BE2C (cell line): ENCODE data around the gene MLXIP.
A peak's percentile ranks its signal among the peaks of the same experiment; 100 is the strongest.
"Not testable (repeated sequence)": the region's sequence is repeated elsewhere in the genome, so short reads cannot be mapped to it uniquely, and the experiment has no call there.

Experiments
- DNase-seq: peaks from one replicate; pipeline ENCODE4 v3.0.0-alpha.2; 2020
- H3K27me3 ChIP-seq: fragments of 250-450 bp; sonication (Bioruptor Pico); 2 replicates; pipeline ENCODE4 v1.5.1; 2020; ENCODE audit warnings: mild to moderate bottlenecking
- H3K36me3 ChIP-seq: fragments of 250-450 bp; sonication (Bioruptor Pico); 2 replicates; pipeline ENCODE4 v1.5.1; 2020; ENCODE audit warnings: mild to moderate bottlenecking
- H3K4me1 ChIP-seq: fragments of 250-450 bp; sonication (Bioruptor Pico); 2 replicates; pipeline ENCODE4 v1.5.1; 2020
- H3K4me3 ChIP-seq: 2 replicates; pipeline ENCODE4 v1.5.1; 2011; ENCODE audit warnings: low read depth, low read length
- H3K9me3 ChIP-seq: fragments of 250-450 bp; sonication (Bioruptor Pico); 2 replicates; pipeline ENCODE4 v1.5.1; 2020
- TF ChIP-seq, protein P1 (sequence below): IDR thresholded peaks from 2 replicates; pipeline ENCODE4 v1.5.1; 2012; ENCODE audit warnings: mild to moderate bottlenecking, low read depth, low read length

MLXIP gene

DNA sequence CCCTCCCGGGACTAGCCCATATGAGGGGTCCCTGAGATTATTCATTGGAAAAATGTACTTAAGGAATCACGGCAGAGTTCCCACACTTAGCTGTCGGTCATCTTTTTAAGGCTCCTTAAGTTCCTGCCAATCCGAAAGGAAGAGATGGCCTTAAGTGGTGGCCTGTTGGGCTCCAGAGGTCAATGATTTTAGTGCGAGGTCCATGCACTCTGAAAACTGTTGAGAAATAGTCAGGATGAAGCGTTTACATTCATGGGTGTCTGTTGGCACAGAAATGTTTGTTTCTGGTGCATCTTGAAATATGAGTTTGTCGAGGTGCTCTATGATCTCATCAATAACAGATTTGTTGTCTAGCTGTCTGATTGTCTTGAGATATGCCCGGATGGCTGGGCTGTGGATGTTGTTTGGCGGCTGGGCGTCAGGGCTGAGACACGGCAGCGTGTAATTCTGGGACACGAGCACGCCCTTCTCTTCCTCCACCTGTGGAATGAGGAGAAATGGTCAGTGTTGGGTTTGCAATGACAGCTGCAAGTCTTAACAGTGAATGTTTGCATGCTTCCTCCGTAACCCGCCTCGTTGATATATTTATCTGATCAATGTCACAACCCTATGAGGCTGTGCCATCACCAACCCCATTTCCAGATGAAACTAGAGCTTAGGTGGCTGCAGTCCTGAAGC lies 93.8 kb downstream of the MLXIP start:
- no peak for DNase-seq
- TF ChIP-seq, protein P1, sequence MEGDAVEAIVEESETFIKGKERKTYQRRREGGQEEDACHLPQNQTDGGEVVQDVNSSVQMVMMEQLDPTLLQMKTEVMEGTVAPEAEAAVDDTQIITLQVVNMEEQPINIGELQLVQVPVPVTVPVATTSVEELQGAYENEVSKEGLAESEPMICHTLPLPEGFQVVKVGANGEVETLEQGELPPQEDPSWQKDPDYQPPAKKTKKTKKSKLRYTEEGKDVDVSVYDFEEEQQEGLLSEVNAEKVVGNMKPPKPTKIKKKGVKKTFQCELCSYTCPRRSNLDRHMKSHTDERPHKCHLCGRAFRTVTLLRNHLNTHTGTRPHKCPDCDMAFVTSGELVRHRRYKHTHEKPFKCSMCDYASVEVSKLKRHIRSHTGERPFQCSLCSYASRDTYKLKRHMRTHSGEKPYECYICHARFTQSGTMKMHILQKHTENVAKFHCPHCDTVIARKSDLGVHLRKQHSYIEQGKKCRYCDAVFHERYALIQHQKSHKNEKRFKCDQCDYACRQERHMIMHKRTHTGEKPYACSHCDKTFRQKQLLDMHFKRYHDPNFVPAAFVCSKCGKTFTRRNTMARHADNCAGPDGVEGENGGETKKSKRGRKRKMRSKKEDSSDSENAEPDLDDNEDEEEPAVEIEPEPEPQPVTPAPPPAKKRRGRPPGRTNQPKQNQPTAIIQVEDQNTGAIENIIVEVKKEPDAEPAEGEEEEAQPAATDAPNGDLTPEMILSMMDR: no peak
- Histone ChIP-seq H3K4me3 (no peak overlapping the region), H3K4me1 (no peaks in the 10 kb centered on the region), H3K36me3 (no peaks in the 10 kb centered on the region), H3K27me3 (no peaks in the 10 kb centered on the region), H3K9me3 (no peaks in the 10 kb centered on the region; the same call in 1 of the 2 replicates)

DNA sequence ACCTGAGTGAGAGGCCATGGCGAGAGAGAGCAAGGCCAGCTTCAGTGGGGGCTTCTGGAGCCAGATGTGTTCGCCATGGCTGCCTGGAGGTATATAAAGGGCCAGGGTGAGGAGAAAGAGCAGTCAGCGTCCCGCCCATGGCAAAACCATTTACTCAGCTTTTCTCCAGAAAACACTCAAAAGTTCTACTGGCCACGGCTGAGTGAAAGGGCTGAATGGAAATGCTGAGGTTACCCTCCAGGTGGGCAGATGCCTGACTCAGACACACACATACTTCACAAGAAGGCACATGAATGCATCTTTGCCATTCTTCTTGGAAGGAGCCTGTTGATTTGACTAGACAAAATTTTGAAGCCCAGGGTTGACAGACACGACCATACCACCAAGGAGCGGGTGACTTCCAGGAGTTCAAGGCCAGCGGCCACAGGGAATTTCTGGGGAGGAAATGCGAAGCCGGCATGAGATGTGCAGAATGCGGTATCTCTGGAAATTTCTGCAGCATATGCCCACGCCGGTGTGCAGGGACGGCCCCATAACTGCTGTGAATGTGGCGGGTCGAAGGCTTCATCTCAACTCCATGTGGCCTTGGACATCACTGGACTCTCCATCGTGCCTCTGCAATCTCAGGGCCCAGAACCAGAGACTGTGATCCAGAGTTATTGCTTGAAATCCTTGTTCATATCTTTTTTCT lies 95.7 kb downstream of the MLXIP start, which contains the start of gene IL31:
Gene IL31, minus strand, starts transcription at position 67 of the 691 bp plus-strand sequence. Its CDS starts 49 bp downstream, at position 18.
- H3K4me3 ChIP-seq: no peak within 1 kb of the TSS
- DNase-seq: no peak
- TF ChIP-seq, protein P1: no peak
- no peaks in the 10 kb centered on the region for H3K27me3 ChIP-seq
- no peaks in the 10 kb centered on the region for H3K4me1 ChIP-seq
- no peaks in the 10 kb centered on the region for H3K36me3 ChIP-seq
- H3K9me3 ChIP-seq: no peaks in the 10 kb centered on the region; the same call in 1 of the 2 replicates

DNA sequence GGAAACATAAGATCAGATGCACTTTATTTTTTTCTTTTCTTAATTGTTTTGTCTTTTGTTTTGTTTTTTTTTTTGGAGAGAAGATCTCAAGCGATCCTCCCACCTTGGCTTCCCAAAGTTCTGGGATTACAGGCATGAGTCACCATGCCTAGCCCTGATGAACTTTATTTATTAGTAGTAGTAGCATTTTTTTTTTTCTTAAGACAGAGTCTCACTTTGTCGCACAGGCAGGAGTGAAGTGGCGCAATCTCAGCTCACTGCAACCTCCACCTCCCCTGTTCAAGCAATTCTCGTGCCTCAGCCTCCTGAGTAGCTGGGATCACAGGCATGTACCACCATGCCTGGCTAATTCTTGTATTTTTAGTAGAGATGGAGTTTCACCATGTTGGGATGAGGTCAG lies 97.9 kb downstream of the MLXIP start:
- H3K27me3 ChIP-seq, H3K4me1 ChIP-seq, DNase-seq, H3K9me3 ChIP-seq, H3K4me3 ChIP-seq, H3K36me3 ChIP-seq: not testable (repeated sequence)

DNA sequence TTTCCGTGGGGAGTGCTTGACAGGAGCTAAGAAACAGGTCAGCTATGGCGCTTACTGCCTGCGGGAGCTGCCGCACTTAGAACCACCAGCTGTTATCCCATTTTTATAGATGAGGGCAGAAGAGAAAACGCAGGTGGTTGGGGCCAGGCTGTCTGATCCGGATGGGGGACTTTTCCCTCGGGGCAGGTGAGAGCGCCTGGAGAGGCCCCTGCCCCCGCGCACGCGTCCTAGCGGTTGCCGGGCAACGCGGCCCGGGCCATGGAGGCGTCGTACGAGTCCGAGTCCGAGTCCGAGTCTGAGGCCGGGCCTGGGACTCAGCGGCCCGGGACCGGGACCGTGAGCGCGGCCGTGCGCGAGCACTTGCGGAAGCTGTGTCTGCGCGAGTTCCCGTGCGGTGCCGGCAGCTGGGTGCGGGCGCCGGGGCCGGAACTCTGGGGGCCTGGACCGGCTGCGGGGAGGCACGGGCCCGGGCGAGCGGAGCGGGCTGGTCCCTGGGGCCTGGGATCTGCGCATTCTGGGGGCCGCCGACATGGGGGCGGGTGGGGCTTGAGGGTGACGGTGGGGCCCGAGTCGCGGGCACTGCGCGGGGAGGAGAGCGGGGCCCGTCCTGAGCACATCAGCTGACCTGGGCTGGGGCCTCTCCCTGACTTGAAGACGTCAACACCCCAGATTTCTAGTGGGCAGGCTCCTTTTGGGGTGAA lies 104.5 kb downstream of the MLXIP start, which contains the start of gene LRRC43:
Gene LRRC43, plus strand, starts transcription at position 237 of the 701 bp plus-strand sequence. Its CDS starts 22 bp downstream, at position 259.
- H3K9me3 ChIP-seq: no peaks in the 10 kb centered on the region
- H3K27me3 ChIP-seq: no peaks in the 10 kb centered on the region
- H3K4me3 ChIP-seq: peak within 1 kb of the TSS; percentile 51
- TF ChIP-seq, protein P1: no peak
- no peaks in the 10 kb centered on the region for H3K36me3 ChIP-seq
- H3K4me1 ChIP-seq: no peaks in the 10 kb centered on the region
- DNase-seq: peak; percentile 82

DNA sequence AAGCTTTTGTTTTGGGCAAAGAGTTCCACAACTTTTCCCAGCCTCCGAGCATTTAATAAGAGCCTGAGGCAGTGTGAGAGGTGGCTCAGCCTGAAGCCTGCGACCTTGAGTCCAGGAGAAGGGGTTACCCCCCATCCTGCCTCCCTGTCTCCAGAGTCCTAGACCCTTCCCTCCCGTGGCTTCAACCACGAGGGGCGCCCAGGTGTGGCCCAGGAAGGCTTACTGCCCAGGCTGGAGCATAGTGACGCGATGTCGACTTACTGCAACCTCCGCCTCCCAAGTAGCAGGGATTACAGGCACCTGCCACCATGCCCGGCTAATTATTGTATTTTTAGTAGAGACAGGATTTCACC lies 105.0 kb downstream of the MLXIP start:
- Histone ChIP-seq H3K36me3 (no peaks in the 10 kb centered on the region), H3K9me3 (no peaks in the 10 kb centered on the region), H3K4me3 (no peak overlapping the region), H3K27me3 (no peaks in the 10 kb centered on the region), H3K4me1 (no peaks in the 10 kb centered on the region)
- no peak for DNase-seq
- TF ChIP-seq, protein P1: no peak

DNA sequence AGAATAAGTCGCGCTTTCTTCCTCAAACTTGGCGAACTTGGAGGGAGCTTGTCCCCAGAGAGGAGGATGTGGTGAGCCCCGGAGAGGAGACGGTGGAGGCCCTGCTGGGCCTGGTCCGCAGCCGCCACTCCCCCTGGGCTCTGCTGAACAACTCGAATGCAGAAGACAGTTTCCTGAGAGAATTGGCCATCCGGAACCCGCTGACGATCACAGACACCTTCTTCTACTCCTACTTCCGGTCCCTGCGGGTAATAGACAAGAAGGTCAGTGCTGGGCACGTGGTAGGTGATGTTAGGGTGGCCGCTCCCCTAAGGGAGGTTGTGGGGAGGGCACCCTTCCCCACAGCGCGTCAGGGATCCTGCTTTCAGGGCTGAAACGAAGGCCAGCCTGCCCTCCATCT lies 106.0 kb downstream of the MLXIP start:
- DNase-seq: no peak
- H3K4me1 ChIP-seq: no peaks in the 10 kb centered on the region
- no peaks in the 10 kb centered on the region for H3K9me3 ChIP-seq
- TF ChIP-seq, protein P1: no peak
- no peak overlapping the region for H3K4me3 ChIP-seq
- no peaks in the 10 kb centered on the region for H3K27me3 ChIP-seq
- H3K36me3 ChIP-seq: no peaks in the 10 kb centered on the region
